ENCODE data around the gene SCRN1.
"Not testable (repeated sequence)": the region's sequence is repeated elsewhere in the genome, so short reads cannot be mapped to it uniquely, and the experiment has no call there.

DNA sequence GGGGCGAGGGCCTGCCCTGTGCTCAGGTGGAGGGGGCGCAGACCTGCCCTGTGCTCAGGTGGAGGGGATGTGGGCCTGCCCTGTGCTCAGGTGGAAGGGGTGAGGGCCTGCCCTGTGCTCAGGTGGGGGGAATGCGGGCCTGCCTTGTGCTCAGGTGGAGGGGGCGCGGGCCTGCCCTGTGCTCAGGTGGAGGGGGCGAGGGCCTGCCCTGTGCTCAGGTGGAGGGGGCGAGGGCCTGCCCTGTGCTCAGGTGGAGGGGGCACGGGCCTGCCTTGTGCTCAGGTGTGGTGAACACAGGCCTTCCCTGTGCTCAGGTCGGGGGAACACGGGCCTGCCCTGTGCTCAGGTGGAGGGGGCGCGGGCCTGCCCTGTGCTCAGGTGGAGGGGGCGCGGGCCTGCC is 98.8 kb downstream of the SCRN1 start:
- TF ChIP-seq ZNF274 (IDR thresholded peaks at IDR 0.05; ENCODE audit: low read depth, low read length); YY1 (IDR thresholded peaks at IDR 0.05; ENCODE audit: insufficient read depth, insufficient read length): not testable (repeated sequence)
